Stomach (tissue), 9 donors: Measurements from ENCODE around the gene NR4A3. TPM values are rescaled to one million over a fixed set of nuclear protein-coding genes. Genes with fewer than 3 reads are reported as not detected.

Source experiments
- DNase-seq, 2 donors: peaks; one replicate each; pipeline versions ENCODE4 v3.0.0 to v3.0.0-alpha.2; 2013 to 2019
- H3K27ac ChIP-seq, 5 donors: fragments of 200-600 bp in 4 of 5; sonication (generic) in 4 of 5; one replicate each; pipeline ENCODE4 v1.5.1; 2013 to 2019; ENCODE audit warnings: mild to moderate bottlenecking in 1 of 5, moderate library complexity in 1 of 5
- H3K27me3 ChIP-seq, 3 donors: fragments of 200-600 bp; sonication (generic); one replicate each; pipeline ENCODE4 v1.5.1; 2017 to 2019; ENCODE audit warnings: mixed run types in 1 of 3
- H3K36me3 ChIP-seq, 4 donors: fragments of 200-600 bp; sonication (generic); 1 replicate in 3 of 4; 2 replicates in 1 of 4; pipeline ENCODE4 v1.5.1; 2016 to 2019
- H3K4me1 ChIP-seq, 4 donors: fragments of 200-600 bp; sonication (generic); one replicate each; pipeline ENCODE4 v1.5.1; 2016 to 2019
- H3K4me3 ChIP-seq, 4 donors: fragments of 200-600 bp; sonication (generic) in 3 of 4; one replicate each; pipeline ENCODE4 v1.5.1; 2016 to 2019; ENCODE audit warnings: mild to moderate bottlenecking in 1 of 4
- H3K9me3 ChIP-seq, 4 donors: fragments of 200-600 bp; sonication (generic); one replicate each; pipeline ENCODE4 v1.5.1; 2016 to 2019
- CTCF ChIP-seq, 7 experiments: fragments of 450-650 bp in 4 of 7; fragments of 200-600 bp in 3 of 7; sonication (generic) in 3 of 7; IDR thresholded peaks; one replicate each; pipeline ENCODE4 v1.5.1; 2016 to 2019; ENCODE audit warnings: antibody characterized with exemption in 7 of 7, control low read depth in 2 of 7, mild to moderate bottlenecking in 1 of 7
- EP300 ChIP-seq: sonication (generic); formaldehyde crosslinking; IDR thresholded peaks from one replicate; pipeline ENCODE4 v1.6.1; 2017; ENCODE audit warnings: antibody characterized with exemption
- POLR2A ChIP-seq, 4 donors: fragments of 450-650 bp; IDR thresholded peaks; one replicate each; pipeline ENCODE4 v1.6.1; 2016; ENCODE audit warnings: antibody characterized with exemption in 4 of 4, control low read depth in 2 of 4, mild to moderate bottlenecking in 1 of 4, moderate library complexity in 1 of 4
- POLR2AphosphoS5 ChIP-seq, 3 donors: sonication (generic); formaldehyde crosslinking; IDR thresholded peaks; one replicate each; pipeline ENCODE4 v1.6.1; 2016; ENCODE audit warnings: antibody characterized with exemption in 3 of 3
- WGBS, 5 donors: extraction: QIAGEN DNeasy Blood & Tissue Kit in 3 of 5; methylation state at CpG; one replicate each; pipeline versions ENCODE4 v1.1.5 to v1.1.7; 2013 to 2018; 5-methylcytosine and 5-hydroxymethylcytosine counted together
- intact Hi-C: fragments of 100-400 bp; cut with DNase I; formaldehyde crosslinking; loops from one replicate; pipeline ENCODE4 v1.15.1; 2023; ENCODE audit warnings: low total_unique reads
- polyA plus RNA-seq, 3 donors: library from polyadenylated mRNA; stranded (reverse); fragments of 200-250 nt; gene quantifications; one replicate each; pipeline ENCODE4 v1.2.3, GENCODE V29; 2013
- total RNA-seq, 5 donors: library from RNA; depleted of rRNA; stranded (reverse); fragments of >200 nt; gene quantifications; one replicate each; pipeline versions ENCODE4 v1.1.0 to v1.2.3, GENCODE V29; 2014 to 2016
- donor health status: healthy with polysubstance abuse.
- donor health status: Bipolar disorder and iron deficiency.
- donor health status: healthy.

The NR4A3 gene
- total and polyA plus RNA-seq, 8 donors = 0.58 to 51.8 (median 3.2) TPM

- intact Hi-C loops = no loop called here
- WGBS, 5 donors = 86 to 95% (median 93%) methylated on average over 2 of the region's 2 CpGs
These were observed 47.2 kb downstream of the NR4A3 start for GRCh38 chr9:99868845-99869244.

GRCh38 chr9:99870126-99870525 is 48.4 kb downstream of the NR4A3 start:
- Histone ChIP-seq H3K27me3 (no peaks in the 10 kb centered on the region), H3K36me3 (no peaks in the 10 kb centered on the region), H3K4me3 (no peak overlapping the region), H3K27ac (no peak overlapping the region), H3K4me1 (no peaks in the 10 kb centered on the region), H3K9me3 (no peaks in the 10 kb centered on the region)
- intact Hi-C loops = no loop called here
- WGBS, 5 donors = 86 to 91% (median 89%) methylated on average over 5 of the region's 5 CpGs
- TF ChIP-seq POLR2A (IDR thresholded peaks at IDR 0.05) (no peak), POLR2AphosphoS5 (IDR thresholded peaks at IDR 0.05) (no peak), CTCF (IDR thresholded peaks at IDR 0.05) (no peak), EP300 (no peak)
- DNase-seq = no peak

More at GRCh38 chr9:99868845-99869244, 47.2 kb downstream of the NR4A3 start:
- Histone ChIP-seq H3K4me1 (no peaks in the 10 kb centered on the region), H3K4me3 (no peak overlapping the region), H3K27me3 (no peaks in the 10 kb centered on the region), H3K27ac (no peak overlapping the region), H3K9me3 (no peaks in the 10 kb centered on the region), H3K36me3 (peaks cover 0 to 2% (median 0%) of the 10 kb centered on the region in 4 donors)
- DNase-seq = no peak
- TF ChIP-seq POLR2AphosphoS5 (IDR thresholded peaks at IDR 0.05) (no peak), CTCF (IDR thresholded peaks at IDR 0.05) (no peak), EP300 (no peak), POLR2A (IDR thresholded peaks at IDR 0.05) (no peak)

- Histone ChIP-seq H3K27me3 (no peaks in the 10 kb centered on the region), H3K36me3 (no peaks in the 10 kb centered on the region), H3K27ac (no peak overlapping the region), H3K4me3 (no peak overlapping the region), H3K9me3 (no peaks in the 10 kb centered on the region), H3K4me1 (no peaks in the 10 kb centered on the region)
- WGBS, 5 donors = 89 to 95% (median 92%) methylated on average over 3 of the region's 3 CpGs
- TF ChIP-seq EP300 = no peak
- intact Hi-C loops = no loop called here
- no peak for DNase-seq
These were observed 51.8 kb downstream of the NR4A3 start for GRCh38 chr9:99873531-99873930.

- H3K4me1 ChIP-seq = no peaks in the 10 kb centered on the region
- H3K4me3 ChIP-seq = no peak overlapping the region
- intact Hi-C loops = no loop called here
- WGBS, 5 donors = 86 to 90% (median 88%) methylated on average over 4 of the region's 4 CpGs
- H3K27ac ChIP-seq = no peak overlapping the region
- no peaks in the 10 kb centered on the region for H3K27me3 ChIP-seq
- TF ChIP-seq CTCF (IDR thresholded peaks at IDR 0.05) (no peak), EP300 (no peak)
- no peaks in the 10 kb centered on the region for H3K36me3 ChIP-seq
- no peak for DNase-seq
- no peaks in the 10 kb centered on the region for H3K9me3 ChIP-seq
These were observed 52.4 kb downstream of the NR4A3 start for GRCh38 chr9:99873943-99874584.

- intact Hi-C loops = no loop called here
- H3K36me3 ChIP-seq = no peaks in the 10 kb centered on the region
- no peak for DNase-seq
- WGBS, 5 donors = 89 to 100% (median 95%) methylated on average over 2 of the region's 2 CpGs
- H3K4me1 ChIP-seq = no peaks in the 10 kb centered on the region
- H3K4me3 ChIP-seq = no peak overlapping the region
- no peaks in the 10 kb centered on the region for H3K27me3 ChIP-seq
- TF ChIP-seq POLR2AphosphoS5 (IDR thresholded peaks at IDR 0.05) = no peak
- TF ChIP-seq POLR2A (IDR thresholded peaks at IDR 0.05) = no peak
- TF ChIP-seq CTCF (IDR thresholded peaks at IDR 0.05) = no peak
- no peak for TF ChIP-seq EP300
- no peak overlapping the region for H3K27ac ChIP-seq
- no peaks in the 10 kb centered on the region for H3K9me3 ChIP-seq
These were observed 54.5 kb downstream of the NR4A3 start for GRCh38 chr9:99876190-99876589.
